PC-9 (cell line): ENCODE data around the gene GFRA1.

ENCODE experiments used
- EZH2 ChIP-seq: fragments of 200-600 bp; sonication (generic); IDR thresholded peaks from 2 replicates; pipeline ENCODE4 v1.8.0; 2017; ENCODE audit warnings: antibody characterized with exemption, low read depth
- TF ChIP-seq, protein P1 (sequence below): fragments of 200-600 bp; sonication (generic); conservative IDR thresholded peaks from 2 replicates; pipeline ENCODE4 v1.6.1; 2017; ENCODE audit warnings: mixed run types, antibody characterized with exemption, mild to moderate bottlenecking, moderate library complexity

DNA sequence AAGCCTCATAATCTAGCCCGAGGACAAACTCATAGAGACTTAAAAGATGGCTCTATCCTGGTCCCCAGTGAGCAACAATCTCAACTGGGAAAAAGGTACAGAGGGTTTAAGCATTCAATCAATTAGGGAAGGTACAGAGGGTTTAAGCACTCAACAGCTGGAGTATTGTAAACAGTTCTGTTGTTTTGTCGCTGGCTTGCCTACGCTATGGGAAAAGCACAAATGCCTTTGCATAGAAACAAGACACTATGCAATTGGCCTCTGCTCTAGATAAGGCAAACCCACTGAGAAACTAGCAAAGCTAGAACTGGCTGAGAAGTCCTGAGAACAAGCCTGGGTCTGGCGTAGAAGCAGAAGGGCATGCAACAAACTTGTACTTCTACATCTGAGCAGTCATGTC is 69.3 kb downstream of the GFRA1 start:
- TF ChIP-seq EZH2, result no peak
- TF ChIP-seq, protein P1, sequence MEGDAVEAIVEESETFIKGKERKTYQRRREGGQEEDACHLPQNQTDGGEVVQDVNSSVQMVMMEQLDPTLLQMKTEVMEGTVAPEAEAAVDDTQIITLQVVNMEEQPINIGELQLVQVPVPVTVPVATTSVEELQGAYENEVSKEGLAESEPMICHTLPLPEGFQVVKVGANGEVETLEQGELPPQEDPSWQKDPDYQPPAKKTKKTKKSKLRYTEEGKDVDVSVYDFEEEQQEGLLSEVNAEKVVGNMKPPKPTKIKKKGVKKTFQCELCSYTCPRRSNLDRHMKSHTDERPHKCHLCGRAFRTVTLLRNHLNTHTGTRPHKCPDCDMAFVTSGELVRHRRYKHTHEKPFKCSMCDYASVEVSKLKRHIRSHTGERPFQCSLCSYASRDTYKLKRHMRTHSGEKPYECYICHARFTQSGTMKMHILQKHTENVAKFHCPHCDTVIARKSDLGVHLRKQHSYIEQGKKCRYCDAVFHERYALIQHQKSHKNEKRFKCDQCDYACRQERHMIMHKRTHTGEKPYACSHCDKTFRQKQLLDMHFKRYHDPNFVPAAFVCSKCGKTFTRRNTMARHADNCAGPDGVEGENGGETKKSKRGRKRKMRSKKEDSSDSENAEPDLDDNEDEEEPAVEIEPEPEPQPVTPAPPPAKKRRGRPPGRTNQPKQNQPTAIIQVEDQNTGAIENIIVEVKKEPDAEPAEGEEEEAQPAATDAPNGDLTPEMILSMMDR, result no peak
